NCI-H774 (cell line): Measurements from ENCODE around the gene ZNF136.

ENCODE experiments used
- DNase-seq: peaks from one replicate; lab custom pipeline; 2025; lab: John Stamatoyannopoulos, UW

ZNF136 gene

GRCh38 chr19:12194827-12195731, 32.2 kb downstream of the ZNF136 start:
- DNase-seq, result no peak

DNA sequence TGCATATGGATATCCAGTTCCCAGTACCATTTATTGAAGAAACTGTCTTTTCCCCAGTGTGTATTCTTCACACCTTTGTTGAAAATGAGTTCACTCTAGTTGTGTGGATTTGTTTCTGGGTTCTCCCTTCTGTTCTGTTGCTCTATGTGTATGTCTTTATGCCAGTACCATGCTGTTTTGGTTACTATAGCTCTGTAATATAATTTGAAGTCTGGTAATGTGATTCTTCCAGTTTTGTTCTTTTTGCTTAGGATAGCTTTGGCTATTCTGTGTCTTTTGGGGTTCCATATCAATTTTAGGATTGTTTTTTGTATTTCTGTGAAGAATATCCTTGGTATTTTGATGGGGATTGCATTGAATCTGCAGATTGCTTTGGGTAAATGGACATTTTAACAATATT, 35.2 kb downstream of the ZNF136 start:
- no peak for DNase-seq

GRCh38 chr19:12199757-12200419, 37.0 kb downstream of the ZNF136 start:
- no peak for DNase-seq

DNA sequence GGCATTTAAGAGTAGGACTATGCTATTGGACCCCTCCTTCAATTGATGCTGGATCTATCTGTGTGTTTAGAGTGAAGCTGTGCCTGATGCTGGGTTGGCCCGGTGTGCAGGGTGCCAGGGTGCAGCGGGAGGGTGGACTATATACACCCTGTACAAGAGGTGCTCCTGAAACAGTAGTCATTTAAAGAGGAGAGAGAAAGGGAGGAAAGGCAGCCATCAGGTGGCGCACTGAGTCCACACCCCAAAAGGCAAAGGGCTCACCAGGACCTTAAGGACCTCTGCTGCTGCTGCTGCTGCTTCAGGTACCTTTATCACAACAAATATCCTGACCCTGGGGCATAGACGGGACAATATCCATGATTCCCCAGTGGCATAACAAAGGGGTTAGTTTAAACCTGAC, 39.4 kb downstream of the ZNF136 start:
- no peak for DNase-seq

DNA sequence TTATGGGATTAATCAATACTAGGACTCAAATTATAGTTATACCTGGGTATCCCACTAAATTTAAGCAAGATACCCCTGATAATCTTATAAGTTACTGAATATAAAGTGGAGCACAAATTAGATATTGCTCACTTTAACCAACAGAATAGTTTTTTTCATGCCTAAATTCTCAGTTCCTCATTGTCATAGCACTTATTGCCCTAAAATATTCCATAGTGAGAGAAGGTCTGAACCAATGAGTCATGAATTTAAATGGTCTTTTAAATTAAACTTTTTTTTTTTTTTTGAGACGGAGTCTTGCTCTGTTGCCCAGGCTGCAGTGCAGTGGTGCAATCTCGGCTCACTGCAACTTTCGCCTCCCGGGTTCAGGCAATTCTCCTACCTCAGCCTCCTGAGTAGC, 42.4 kb downstream of the ZNF136 start:
- no peak for DNase-seq

DNA sequence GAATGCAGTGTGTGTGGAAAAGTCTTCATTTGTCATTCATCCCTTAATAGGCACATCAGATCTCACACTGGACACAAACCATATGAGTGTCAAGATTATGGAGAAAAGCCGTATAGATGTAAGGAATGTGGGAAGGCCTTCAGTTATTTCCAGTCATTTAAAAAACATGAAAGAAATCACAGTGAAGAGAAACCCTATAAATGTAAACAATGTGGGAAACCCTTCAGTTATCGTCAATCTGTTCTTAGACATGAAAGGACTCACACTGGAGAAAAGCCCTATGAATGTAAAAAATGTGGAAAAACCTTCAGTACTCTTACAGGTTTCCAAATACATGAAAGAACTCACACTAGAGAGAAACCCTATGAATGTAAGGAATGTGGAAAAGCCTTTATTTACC, 45.3 kb downstream of the ZNF136 start:
- no peak for DNase-seq

DNA sequence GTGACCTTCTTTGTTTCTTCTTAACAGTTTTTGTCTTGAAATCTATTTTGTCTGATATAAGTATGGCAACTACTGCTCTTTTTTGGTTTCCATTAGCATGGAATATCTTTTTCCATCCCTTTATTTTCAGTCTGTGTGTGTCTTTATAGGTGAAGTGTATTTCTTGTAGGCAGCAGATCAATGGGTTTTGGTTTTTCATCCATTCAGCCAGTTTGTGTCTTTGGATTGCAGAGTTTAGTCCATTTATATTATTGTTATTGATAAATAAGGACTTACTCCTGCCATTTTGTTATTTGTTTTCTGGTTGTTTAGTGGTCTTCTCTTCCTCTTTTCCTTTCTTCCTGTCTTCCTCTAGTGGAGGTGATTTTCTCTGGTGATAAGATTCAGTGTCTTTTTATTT, 54.4 kb downstream of the ZNF136 start:
- DNase-seq, result no peak

- DNase-seq, result no peak
Observed at GRCh38 chr19:12222980-12223630, 60.2 kb downstream of the ZNF136 start.

GRCh38 chr19:12224676-12225075, 61.8 kb downstream of the ZNF136 start:
- DNase-seq, result no peak

GRCh38 chr19:12229990-12230389, 67.1 kb downstream of the ZNF136 start:
- no peak for DNase-seq

DNA sequence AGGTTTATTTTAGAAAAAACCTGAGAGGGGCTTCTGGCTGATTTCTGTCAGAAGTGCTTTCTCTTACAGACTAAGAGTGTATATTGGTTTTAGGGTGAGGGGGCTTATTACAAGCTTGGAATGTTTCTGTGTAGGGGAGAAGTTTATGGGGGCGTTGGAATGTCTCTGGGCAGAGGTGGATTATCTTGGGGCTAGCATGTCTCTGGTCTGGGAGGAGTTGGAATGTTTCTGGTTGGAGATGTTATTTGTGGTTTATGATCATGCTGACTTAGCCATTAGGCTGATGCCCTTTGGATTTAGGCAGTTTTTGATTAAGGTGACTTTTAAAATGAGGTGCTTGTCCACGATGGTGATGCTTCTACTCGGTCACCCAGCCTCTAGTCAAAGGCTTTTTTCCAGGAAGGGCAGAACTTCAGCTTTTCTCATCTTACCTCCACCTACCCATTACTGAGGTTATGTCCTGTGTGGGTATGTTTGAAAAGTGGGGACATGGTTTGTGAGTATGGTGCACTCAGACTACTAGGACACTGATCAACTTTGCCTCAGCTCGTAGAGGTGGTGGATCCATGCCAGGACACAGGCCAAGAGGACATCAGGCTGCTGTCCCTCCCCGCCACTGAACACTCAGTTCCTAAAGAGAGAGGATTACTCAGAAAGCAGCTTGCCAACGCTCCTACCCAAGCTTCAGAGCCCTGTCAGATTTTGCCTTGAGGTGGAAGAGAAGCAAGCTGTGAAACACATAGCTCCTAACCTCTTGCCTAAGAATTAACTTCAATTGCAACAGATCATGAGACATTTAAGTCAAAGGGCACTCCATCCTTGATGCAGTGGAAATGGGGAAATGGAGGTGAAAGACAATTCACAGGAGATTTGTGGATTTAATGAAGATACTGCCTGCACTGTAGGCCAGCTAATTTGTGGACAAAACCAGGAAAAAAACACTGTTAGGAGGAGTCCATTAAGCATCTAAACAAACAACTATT, 68.1 kb downstream of the ZNF136 start:
- no peak for DNase-seq

GRCh38 chr19:12232961-12233360, 70.1 kb downstream of the ZNF136 start:
- no peak for DNase-seq

GRCh38 chr19:12237143-12237839, 74.4 kb downstream of the ZNF136 start:
- DNase-seq, result no peak
